Erythroblast (primary cell): Measurements from ENCODE around the gene SSTR3.

Experiments
- GATA1 ChIP-seq: IDR thresholded peaks from 2 replicates; pipeline ENCODE4 v1.6.1; 2011; ENCODE audit warnings: low read depth, mild to moderate bottlenecking, control low read depth, low read length, moderate library complexity
- POLR2A ChIP-seq: IDR thresholded peaks from 2 replicates; pipeline ENCODE4 v1.6.1; 2011; ENCODE audit warnings: mild to moderate bottlenecking, low read length

DNA sequence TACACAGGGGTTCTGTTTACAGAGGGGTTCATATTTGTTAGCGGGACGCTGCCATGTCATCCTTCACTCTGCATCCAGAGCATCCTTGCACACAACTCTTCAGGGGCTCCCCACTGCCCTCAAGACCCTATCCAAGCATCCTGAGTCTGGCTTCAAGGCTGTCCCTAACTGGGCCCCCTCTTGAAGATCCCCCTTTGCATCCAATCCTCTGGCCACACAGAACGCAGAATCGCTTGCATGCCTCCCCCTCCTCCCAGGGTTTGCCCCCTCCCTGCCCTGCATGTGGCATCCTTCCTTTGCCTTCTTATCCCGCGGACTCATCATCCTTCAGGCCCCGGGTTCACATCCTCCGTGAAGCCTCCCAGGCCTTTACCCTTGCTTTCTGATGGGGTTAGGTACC is 42.9 kb downstream of the SSTR3 start:
- TF ChIP-seq POLR2A, result no peak
- no peak for TF ChIP-seq GATA1
